Measurements from ENCODE around the gene ZNF618.

DNA sequence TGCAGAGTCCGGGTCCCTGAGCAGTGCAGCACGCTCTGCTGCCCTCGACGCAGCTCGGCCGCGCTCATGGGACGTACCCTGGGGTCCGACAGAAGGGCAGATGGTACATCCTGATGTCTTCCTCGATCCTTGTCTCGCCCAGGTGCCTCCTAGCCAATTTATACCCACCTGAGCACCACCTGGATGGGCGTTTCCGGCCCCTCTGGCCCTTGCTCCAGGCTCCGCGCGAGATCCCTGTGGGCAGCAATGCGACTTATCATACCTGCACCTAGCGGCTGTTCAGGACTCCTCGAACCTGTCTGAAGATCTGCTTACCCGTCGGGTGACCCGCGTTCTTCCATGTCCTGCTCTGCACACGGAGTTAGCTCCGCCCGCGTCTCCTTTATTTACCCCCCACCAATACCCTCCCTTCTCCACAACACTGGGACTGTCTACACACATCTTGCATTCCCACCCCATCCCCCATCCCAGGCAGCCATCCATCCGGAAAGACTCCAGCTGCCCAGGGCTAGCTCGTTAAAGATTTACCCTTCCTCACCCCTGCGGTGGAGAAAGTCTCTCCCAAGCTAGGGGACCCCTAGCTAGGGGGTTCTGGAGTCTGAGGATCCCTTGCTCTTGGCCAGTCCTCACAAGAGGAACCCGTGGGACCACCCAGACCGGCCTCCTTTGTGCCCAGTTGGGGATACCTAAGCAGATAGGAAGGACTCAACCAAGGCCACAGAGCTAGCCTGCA is 223.0 kb downstream of the ZNF618 start, which contains the start of gene KIF12:
- TF ChIP-seq, protein P1, sequence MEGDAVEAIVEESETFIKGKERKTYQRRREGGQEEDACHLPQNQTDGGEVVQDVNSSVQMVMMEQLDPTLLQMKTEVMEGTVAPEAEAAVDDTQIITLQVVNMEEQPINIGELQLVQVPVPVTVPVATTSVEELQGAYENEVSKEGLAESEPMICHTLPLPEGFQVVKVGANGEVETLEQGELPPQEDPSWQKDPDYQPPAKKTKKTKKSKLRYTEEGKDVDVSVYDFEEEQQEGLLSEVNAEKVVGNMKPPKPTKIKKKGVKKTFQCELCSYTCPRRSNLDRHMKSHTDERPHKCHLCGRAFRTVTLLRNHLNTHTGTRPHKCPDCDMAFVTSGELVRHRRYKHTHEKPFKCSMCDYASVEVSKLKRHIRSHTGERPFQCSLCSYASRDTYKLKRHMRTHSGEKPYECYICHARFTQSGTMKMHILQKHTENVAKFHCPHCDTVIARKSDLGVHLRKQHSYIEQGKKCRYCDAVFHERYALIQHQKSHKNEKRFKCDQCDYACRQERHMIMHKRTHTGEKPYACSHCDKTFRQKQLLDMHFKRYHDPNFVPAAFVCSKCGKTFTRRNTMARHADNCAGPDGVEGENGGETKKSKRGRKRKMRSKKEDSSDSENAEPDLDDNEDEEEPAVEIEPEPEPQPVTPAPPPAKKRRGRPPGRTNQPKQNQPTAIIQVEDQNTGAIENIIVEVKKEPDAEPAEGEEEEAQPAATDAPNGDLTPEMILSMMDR (IDR thresholded peaks at IDR 0.05), result no peak
- no peak for TF ChIP-seq POLR2A (IDR thresholded peaks at IDR 0.05)

All from vagina (tissue), 2 donors.